ENCODE measurements around the gene PSAPL1.
A peak's percentile ranks its signal among the peaks of the same experiment; 100 is the strongest.

The PSAPL1 gene

GRCh38 chr4:7398788-7399439, 35.8 kb downstream of the PSAPL1 start:
- H3K4me1 ChIP-seq (ENCODE audit: control insufficient read depth, insufficient read depth, low read length): peaks cover 8% of the 10 kb centered on the region
- no peak overlapping the region for H3K9ac ChIP-seq (ENCODE audit: low read depth, low read length)
- no peaks in the 10 kb centered on the region for H3K36me3 ChIP-seq (ENCODE audit: insufficient read depth, low read length)
- peaks cover 37% of the 10 kb centered on the region for H3K27me3 ChIP-seq (ENCODE audit: control insufficient read depth, insufficient read depth, low read length)
- H3K4me2 ChIP-seq (ENCODE audit: low read length): no peak overlapping the region
- no peak overlapping the region for H3K4me3 ChIP-seq (ENCODE audit: low read length)
- no peaks in the 10 kb centered on the region for H3K9me3 ChIP-seq (replicated peaks; ENCODE audit: low read length)

- Histone ChIP-seq H3K4me2 (ENCODE audit: low read length) (peak overlapping the region; percentile 13), H3K4me1 (ENCODE audit: control insufficient read depth, insufficient read depth, low read length) (peaks cover 8% of the 10 kb centered on the region), H3K4me3 (ENCODE audit: low read length) (no peak overlapping the region), H3K9ac (ENCODE audit: low read depth, low read length) (no peak overlapping the region), H3K36me3 (ENCODE audit: insufficient read depth, low read length) (no peaks in the 10 kb centered on the region), H3K9me3 (replicated peaks; ENCODE audit: low read length) (no peaks in the 10 kb centered on the region), H3K27me3 (ENCODE audit: control insufficient read depth, insufficient read depth, low read length) (peaks cover 43% of the 10 kb centered on the region)
Measured at GRCh38 chr4:7398104-7398423, 36.7 kb downstream of the PSAPL1 start.

DNA sequence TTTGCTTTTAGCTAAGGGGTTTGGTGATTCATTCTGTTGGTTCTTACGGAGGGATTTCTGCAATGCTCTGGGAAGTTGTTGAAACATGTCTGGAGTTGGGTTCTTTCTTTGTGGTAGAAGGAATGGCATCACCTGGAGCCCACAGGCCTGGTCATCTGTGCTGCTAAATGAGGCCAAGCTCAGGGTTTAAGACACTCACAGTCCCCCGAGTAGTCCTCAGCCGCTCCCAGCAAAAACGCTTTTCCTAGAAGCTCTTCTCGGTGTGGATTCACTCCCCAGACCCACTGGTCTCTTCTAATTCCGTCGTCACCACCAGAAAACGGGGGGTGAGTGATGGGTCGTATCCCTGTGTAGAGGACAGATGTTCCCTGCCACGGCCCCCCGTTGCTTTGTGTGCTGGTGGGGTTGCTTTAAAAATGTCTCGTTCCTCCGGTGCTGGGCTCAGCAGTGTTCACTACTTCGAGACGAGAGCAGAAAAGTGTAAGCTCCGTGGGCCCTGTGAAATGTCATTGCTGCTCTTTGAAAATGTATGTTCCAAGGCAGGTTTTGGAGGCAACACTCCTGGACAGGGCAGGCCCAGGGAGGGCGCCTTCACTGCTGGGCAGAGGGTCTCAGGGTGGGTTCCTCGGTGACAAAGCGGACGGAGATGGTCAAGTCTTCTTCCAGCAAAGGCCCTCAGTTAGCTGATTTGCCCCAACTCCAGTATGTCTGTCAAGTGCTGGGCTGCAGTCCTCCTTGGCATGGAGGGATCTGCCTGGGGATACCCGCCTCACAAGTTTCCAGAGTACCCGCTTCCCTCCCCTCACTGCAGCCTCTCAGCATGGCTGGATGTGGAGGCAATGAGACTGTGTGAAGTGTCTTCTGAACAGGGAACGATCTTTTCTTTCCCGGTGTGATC, 37.3 kb downstream of the PSAPL1 start:
- H3K4me1 ChIP-seq (ENCODE audit: control insufficient read depth, insufficient read depth, low read length): peaks cover 11% of the 10 kb centered on the region
- H3K9me3 ChIP-seq (replicated peaks; ENCODE audit: low read length): no peaks in the 10 kb centered on the region
- H3K27me3 ChIP-seq (ENCODE audit: control insufficient read depth, insufficient read depth, low read length): peaks cover 42% of the 10 kb centered on the region
- no peak overlapping the region for H3K4me3 ChIP-seq (ENCODE audit: low read length)
- peak overlapping the region; percentile 13 for H3K4me2 ChIP-seq (ENCODE audit: low read length)
- H3K9ac ChIP-seq (ENCODE audit: low read depth, low read length): no peak overlapping the region
- no peaks in the 10 kb centered on the region for H3K36me3 ChIP-seq (ENCODE audit: insufficient read depth, low read length)

- H3K27me3 ChIP-seq (ENCODE audit: control insufficient read depth, insufficient read depth, low read length): peaks cover 43% of the 10 kb centered on the region
- no peak overlapping the region for H3K4me3 ChIP-seq (ENCODE audit: low read length)
- peaks cover 11% of the 10 kb centered on the region for H3K4me1 ChIP-seq (ENCODE audit: control insufficient read depth, insufficient read depth, low read length)
- no peak overlapping the region for H3K4me2 ChIP-seq (ENCODE audit: low read length)
- H3K36me3 ChIP-seq (ENCODE audit: insufficient read depth, low read length): no peaks in the 10 kb centered on the region
- no peaks in the 10 kb centered on the region for H3K9me3 ChIP-seq (replicated peaks; ENCODE audit: low read length)
- no peak overlapping the region for H3K9ac ChIP-seq (ENCODE audit: low read depth, low read length)
Measured at GRCh38 chr4:7396186-7396910, 38.4 kb downstream of the PSAPL1 start.

GRCh38 chr4:7395645-7396044, 39.1 kb downstream of the PSAPL1 start:
- Histone ChIP-seq H3K4me1 (ENCODE audit: control insufficient read depth, insufficient read depth, low read length) (peaks cover 11% of the 10 kb centered on the region), H3K36me3 (ENCODE audit: insufficient read depth, low read length) (no peaks in the 10 kb centered on the region), H3K9ac (ENCODE audit: low read depth, low read length) (no peak overlapping the region)

GRCh38 chr4:7394681-7395451, 39.9 kb downstream of the PSAPL1 start:
- Histone ChIP-seq H3K27me3 (ENCODE audit: control insufficient read depth, insufficient read depth, low read length) (peaks cover 50% of the 10 kb centered on the region), H3K4me3 (ENCODE audit: low read length) (no peak overlapping the region), H3K4me1 (ENCODE audit: control insufficient read depth, insufficient read depth, low read length) (peaks cover 11% of the 10 kb centered on the region), H3K4me2 (ENCODE audit: low read length) (no peak overlapping the region), H3K36me3 (ENCODE audit: insufficient read depth, low read length) (no peaks in the 10 kb centered on the region), H3K9ac (ENCODE audit: low read depth, low read length) (no peak overlapping the region), H3K9me3 (replicated peaks; ENCODE audit: low read length) (no peaks in the 10 kb centered on the region)

More at GRCh38 chr4:7395645-7396044, 39.1 kb downstream of the PSAPL1 start:
- Histone ChIP-seq H3K4me2 (ENCODE audit: low read length) (no peak overlapping the region), H3K9me3 (replicated peaks; ENCODE audit: low read length) (no peaks in the 10 kb centered on the region), H3K27me3 (ENCODE audit: control insufficient read depth, insufficient read depth, low read length) (peaks cover 48% of the 10 kb centered on the region), H3K4me3 (ENCODE audit: low read length) (no peak overlapping the region)

DNA sequence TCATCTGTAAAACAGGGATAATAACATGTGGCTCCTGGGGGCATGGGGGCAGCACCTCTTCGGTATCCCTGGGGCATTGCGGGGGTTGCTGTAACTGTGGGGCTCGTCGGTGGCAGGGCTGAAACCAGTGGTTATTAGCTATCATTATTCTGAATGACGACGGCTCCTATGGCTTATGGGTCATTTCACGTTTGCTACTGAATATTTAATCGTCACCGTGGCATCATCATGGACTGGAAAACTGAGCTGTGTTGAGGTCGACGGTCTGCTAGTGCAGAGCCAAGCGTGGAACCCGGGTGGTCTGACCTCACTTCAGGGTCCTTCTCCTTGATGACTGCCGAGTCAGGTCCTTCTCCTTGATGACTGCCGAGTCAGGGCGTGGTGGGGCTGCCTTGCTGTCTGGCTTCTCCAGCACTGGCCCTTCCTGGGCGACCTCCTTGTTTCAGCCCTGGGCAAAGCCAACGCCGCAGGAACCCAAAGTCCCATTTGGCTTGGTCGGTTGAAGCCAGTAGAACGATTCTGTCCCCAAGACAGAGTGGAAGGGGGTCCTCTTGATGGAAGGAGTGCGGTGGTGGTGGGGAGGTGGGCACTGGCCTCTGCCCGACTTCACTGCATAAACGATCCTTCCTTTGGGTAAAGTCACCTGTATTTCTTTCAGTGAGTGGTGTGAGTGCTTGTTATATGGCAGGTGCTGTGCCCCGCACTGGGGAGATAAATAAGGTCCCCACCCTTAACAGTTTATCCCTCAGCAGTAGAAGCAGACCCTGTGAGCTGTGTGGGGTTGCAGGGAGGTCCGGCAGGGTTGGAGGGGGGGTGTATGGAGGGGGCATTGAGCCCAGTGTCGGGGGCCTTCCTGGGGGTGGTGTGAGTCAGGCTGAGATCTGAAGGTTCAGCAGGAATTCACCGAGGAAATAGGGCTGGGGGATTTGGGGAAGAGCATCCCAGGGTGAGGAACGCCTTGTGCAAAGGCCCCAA, 40.8 kb downstream of the PSAPL1 start:
- Histone ChIP-seq H3K4me2 (ENCODE audit: low read length) (no peak overlapping the region), H3K27me3 (ENCODE audit: control insufficient read depth, insufficient read depth, low read length) (peaks cover 50% of the 10 kb centered on the region), H3K4me1 (ENCODE audit: control insufficient read depth, insufficient read depth, low read length) (peaks cover 11% of the 10 kb centered on the region), H3K9me3 (replicated peaks; ENCODE audit: low read length) (no peaks in the 10 kb centered on the region), H3K9ac (ENCODE audit: low read depth, low read length) (no peak overlapping the region), H3K36me3 (ENCODE audit: insufficient read depth, low read length) (no peaks in the 10 kb centered on the region), H3K4me3 (ENCODE audit: low read length) (no peak overlapping the region)

- no peak overlapping the region for H3K4me3 ChIP-seq (ENCODE audit: low read length)
- H3K36me3 ChIP-seq (ENCODE audit: insufficient read depth, low read length): no peaks in the 10 kb centered on the region
- H3K4me1 ChIP-seq (ENCODE audit: control insufficient read depth, insufficient read depth, low read length): peaks cover 5% of the 10 kb centered on the region
- peaks cover 48% of the 10 kb centered on the region for H3K27me3 ChIP-seq (ENCODE audit: control insufficient read depth, insufficient read depth, low read length)
- H3K4me2 ChIP-seq (ENCODE audit: low read length): no peak overlapping the region
- no peak overlapping the region for H3K9ac ChIP-seq (ENCODE audit: low read depth, low read length)
- no peaks in the 10 kb centered on the region for H3K9me3 ChIP-seq (replicated peaks; ENCODE audit: low read length)
Measured at GRCh38 chr4:7392438-7393421, 42.0 kb downstream of the PSAPL1 start.

GRCh38 chr4:7391637-7392437, 42.9 kb downstream of the PSAPL1 start:
- H3K9ac ChIP-seq (ENCODE audit: low read depth, low read length): no peak overlapping the region
- no peaks in the 10 kb centered on the region for H3K9me3 ChIP-seq (replicated peaks; ENCODE audit: low read length)
- H3K4me2 ChIP-seq (ENCODE audit: low read length): no peak overlapping the region
- peaks cover 45% of the 10 kb centered on the region for H3K27me3 ChIP-seq (ENCODE audit: control insufficient read depth, insufficient read depth, low read length)
- H3K4me1 ChIP-seq (ENCODE audit: control insufficient read depth, insufficient read depth, low read length): peaks cover 3% of the 10 kb centered on the region
- no peak overlapping the region for H3K4me3 ChIP-seq (ENCODE audit: low read length)
- no peaks in the 10 kb centered on the region for H3K36me3 ChIP-seq (ENCODE audit: insufficient read depth, low read length)
